Superior temporal gyrus (tissue), 1 donor: Measurements from ENCODE around the gene LIN28B.
"Not testable (repeated sequence)": the region's sequence is repeated elsewhere in the genome, so short reads cannot be mapped to it uniquely, and the experiment has no call there.

ENCODE experiments used
- DNase-seq: peaks from one replicate; pipeline ENCODE4 v3.0.0-alpha.2; 2016; ENCODE audit errors: extremely low spot score

Gene LIN28B

GRCh38 chr6:105013459-105013858 is 56.6 kb downstream of the LIN28B start:
- DNase-seq = not testable (repeated sequence)

- no peak for DNase-seq
These were observed 57.5 kb downstream of the LIN28B start for GRCh38 chr6:105014448-105014847.

- no peak for DNase-seq
These were observed 58.0 kb downstream of the LIN28B start for GRCh38 chr6:105014954-105015353.

- no peak for DNase-seq
These were observed 58.6 kb downstream of the LIN28B start for GRCh38 chr6:105015482-105015881.

GRCh38 chr6:105019285-105019684 is 62.4 kb downstream of the LIN28B start:
- no peak for DNase-seq

GRCh38 chr6:105021399-105021798 is 64.5 kb downstream of the LIN28B start:
- DNase-seq = no peak

- no peak for DNase-seq
These were observed 65.5 kb downstream of the LIN28B start for GRCh38 chr6:105022416-105022815.

- no peak for DNase-seq
These were observed 67.9 kb downstream of the LIN28B start for GRCh38 chr6:105024803-105025202.

- DNase-seq = no peak
These were observed 72.0 kb downstream of the LIN28B start for GRCh38 chr6:105028898-105029297.

- DNase-seq = no peak
These were observed 72.7 kb downstream of the LIN28B start for GRCh38 chr6:105029581-105029980.

GRCh38 chr6:105034470-105034869 is 77.6 kb downstream of the LIN28B start:
- no peak for DNase-seq

GRCh38 chr6:105035299-105035698 is 78.4 kb downstream of the LIN28B start:
- DNase-seq = no peak

- DNase-seq = no peak
These were observed 79.4 kb downstream of the LIN28B start for GRCh38 chr6:105036351-105036750.

GRCh38 chr6:105038259-105038658 is 81.4 kb downstream of the LIN28B start:
- DNase-seq = no peak

GRCh38 chr6:105041880-105042279 is 85.0 kb downstream of the LIN28B start:
- DNase-seq = no peak

GRCh38 chr6:105042648-105043047 is 85.7 kb downstream of the LIN28B start:
- no peak for DNase-seq

- DNase-seq = no peak
These were observed 87.1 kb downstream of the LIN28B start for GRCh38 chr6:105043979-105044378.

GRCh38 chr6:105045526-105045925 is 88.6 kb downstream of the LIN28B start:
- DNase-seq = no peak

- DNase-seq = no peak
These were observed 95.1 kb downstream of the LIN28B start for GRCh38 chr6:105051941-105052471.

GRCh38 chr6:105056646-105057045 is 99.7 kb downstream of the LIN28B start:
- no peak for DNase-seq

- no peak for DNase-seq
These were observed 100.3 kb downstream of the LIN28B start for GRCh38 chr6:105057160-105057559.

GRCh38 chr6:105058316-105058715 is 101.4 kb downstream of the LIN28B start:
- DNase-seq = no peak

GRCh38 chr6:105058846-105059245 is 101.9 kb downstream of the LIN28B start:
- no peak for DNase-seq

GRCh38 chr6:105066233-105066632 is 109.3 kb downstream of the LIN28B start:
- DNase-seq = no peak
